H1 (cell line): ENCODE results near the gene SIRT6. TPM values are rescaled to one million over a fixed set of nuclear protein-coding genes. Genes with fewer than 3 reads are reported as not detected.

Experiments
- CTCF ChIA-PET: fragments of 300-600 bp; sonication (Branson Sonifier 250); formaldehyde crosslinking; loops from one replicate; lab custom pipeline; 2021; ENCODE audit not compliant: partially characterized antibody; lab: Charles Lee
- POLR2A ChIA-PET: fragments of 300-600 bp; sonication (Branson Sonifier 250); formaldehyde crosslinking; loops from one replicate; lab custom pipeline; 2021; ENCODE audit warnings: inconsistent platforms; ENCODE audit not compliant: partially characterized antibody; lab: Charles Lee
- DNase-seq, 2 experiments: peaks; one replicate each; pipeline versions ENCODE4 v3.0.0 to v3.0.0-alpha.2; 2010 to 2022; ENCODE audit warnings: low spot score in 2 of 2, low read depth in 1 of 2, mixed read lengths in 1 of 2
- FAIRE-seq: peaks from 2 replicates; lab custom pipeline; 2011; peaks lifted over from hg19 to GRCh38; lab: Jason Lieb, UNC
- H2AFZ ChIP-seq: 2 replicates; pipeline ENCODE4 v1.8.1; 2012; ENCODE audit warnings: low read length, inconsistent platforms
- H2AK5ac ChIP-seq: 2 replicates; pipeline ENCODE4 v1.6.1; 2013; ENCODE audit warnings: low read depth, low read length
- H2BK120ac ChIP-seq: replicated peaks from 2 replicates; pipeline ENCODE3; 2013; ENCODE audit warnings: low read depth, low read length, inconsistent platforms
- H2BK12ac ChIP-seq: 2 replicates; pipeline ENCODE4 v1.6.1; 2013; ENCODE audit warnings: low read depth, low read length
- H2BK15ac ChIP-seq: 2 replicates; pipeline ENCODE4 v1.6.1; 2013; ENCODE audit warnings: low read length
- H2BK20ac ChIP-seq: 2 replicates; pipeline ENCODE4 v1.6.1; 2013; ENCODE audit warnings: low read length
- H2BK5ac ChIP-seq: 2 replicates; pipeline ENCODE4 v1.6.1; 2013; ENCODE audit warnings: low read depth, low read length
- H3K14ac ChIP-seq: 2 replicates; pipeline ENCODE4 v1.6.1; 2013; ENCODE audit warnings: inconsistent platforms; ENCODE audit not compliant: insufficient read length
- H3K18ac ChIP-seq: 2 replicates; pipeline ENCODE4 v1.6.1; 2013; ENCODE audit warnings: low read length; ENCODE audit errors: extremely low read depth
- H3K23ac ChIP-seq: 2 replicates; pipeline ENCODE4 v1.6.1; 2013; ENCODE audit warnings: inconsistent platforms; ENCODE audit not compliant: insufficient read length
- H3K23me2 ChIP-seq: 2 replicates; pipeline ENCODE4 v1.6.1; 2013; ENCODE audit warnings: low read depth, low read length
- H3K27ac ChIP-seq: 2 replicates; pipeline ENCODE4 v1.6.1; 2011; ENCODE audit warnings: low read depth, low read length, inconsistent platforms
- H3K27me3 ChIP-seq, 4 experiments: replicated peaks in 1 of 4; 1 replicate in 1 of 4; 2 replicates in 3 of 4; pipeline versions ENCODE4 v1.6.1 to v1.8.1; 2011 to 2013; ENCODE audit warnings: low read length in 3 of 4, mild to moderate bottlenecking in 3 of 4, inconsistent platforms in 2 of 4, mixed read lengths in 2 of 4, moderate library complexity in 1 of 4; ENCODE audit not compliant: control insufficient read depth in 3 of 4, insufficient read depth in 3 of 4; ENCODE audit errors: extremely low read depth in 1 of 4
- H3K36me3 ChIP-seq, 4 experiments: 2 replicates each; pipeline versions ENCODE4 v1.6.1 to v1.8.1; 2011 to 2013; ENCODE audit warnings: mild to moderate bottlenecking in 4 of 4, low read length in 3 of 4, moderate library complexity in 2 of 4, control low read depth in 1 of 4, inconsistent platforms in 1 of 4; ENCODE audit not compliant: insufficient read depth in 4 of 4, control insufficient read depth in 2 of 4
- H3K4ac ChIP-seq: replicated peaks from 2 replicates; pipeline ENCODE3; 2013; ENCODE audit warnings: low read length, low read depth, mixed read lengths, inconsistent platforms; ENCODE audit not compliant: insufficient read length
- H3K4me1 ChIP-seq, 4 experiments: replicated peaks in 1 of 4; 1 replicate in 1 of 4; 2 replicates in 3 of 4; pipeline versions ENCODE4 v1.6.1 to v1.8.1; 2011 to 2013; ENCODE audit warnings: low read length in 3 of 4, inconsistent platforms in 2 of 4, mixed read lengths in 1 of 4; ENCODE audit not compliant: insufficient read depth in 4 of 4, control insufficient read depth in 3 of 4
- H3K4me2 ChIP-seq, 2 experiments: 2 replicates each; pipeline versions ENCODE4 v1.6.1 to v1.8.1; 2011 to 2013; ENCODE audit warnings: low read depth in 2 of 2, low read length in 2 of 2, control low read depth in 1 of 2, inconsistent platforms in 1 of 2, mild to moderate bottlenecking in 1 of 2; ENCODE audit not compliant: insufficient read depth in 1 of 2
- H3K4me3 ChIP-seq, 4 experiments: fragments of 200-600, 300-600 bp in 1 of 4; sonication (generic), shearing (Covaris generic), sonication (Bioruptor Twin) in 1 of 4; 2 replicates each; pipeline versions ENCODE4 v1.5.1 to v1.8.1; 2011 to 2016; ENCODE audit warnings: low read length in 4 of 4, low read depth in 3 of 4, control low read depth in 2 of 4, inconsistent platforms in 2 of 4, mild to moderate bottlenecking in 2 of 4, mixed read lengths in 1 of 4, moderate library complexity in 1 of 4; ENCODE audit not compliant: insufficient read depth in 2 of 4; ENCODE audit errors: extremely low read depth in 1 of 4
- H3K56ac ChIP-seq: replicated peaks from 2 replicates; pipeline ENCODE3; 2013; ENCODE audit warnings: low read depth, mild to moderate bottlenecking, mixed read lengths, low read length, inconsistent platforms; ENCODE audit not compliant: insufficient read length
- H3K79me1 ChIP-seq: 2 replicates; pipeline ENCODE4 v1.6.1; 2013; ENCODE audit warnings: low read depth, low read length, control low read depth
- H3K79me2 ChIP-seq, 2 experiments: 2 replicates each; pipeline versions ENCODE4 v1.6.1 to v1.8.1; 2012 to 2013; ENCODE audit warnings: low read length in 2 of 2, mild to moderate bottlenecking in 2 of 2, inconsistent platforms in 1 of 2; ENCODE audit not compliant: insufficient read depth in 2 of 2, control insufficient read depth in 1 of 2
- H3K9ac ChIP-seq, 4 experiments: replicated peaks in 1 of 4; 1 replicate in 1 of 4; 2 replicates in 3 of 4; pipeline versions ENCODE4 v1.6.1 to v1.8.1; 2011 to 2013; ENCODE audit warnings: low read depth in 3 of 4, low read length in 3 of 4, control low read depth in 2 of 4, mild to moderate bottlenecking in 2 of 4, moderate library complexity in 2 of 4, inconsistent platforms in 1 of 4; ENCODE audit errors: extremely low read depth in 1 of 4
- H3K9me3 ChIP-seq, 2 experiments: 2 replicates each; pipeline versions ENCODE4 v1.6.1 to v1.8.1; 2012 to 2013; ENCODE audit warnings: mild to moderate bottlenecking in 2 of 2, moderate library complexity in 2 of 2, control low read depth in 1 of 2, inconsistent platforms in 1 of 2, low read depth in 1 of 2, low read length in 1 of 2, mixed read lengths in 1 of 2; ENCODE audit not compliant: insufficient read depth in 2 of 2
- H4K20me1 ChIP-seq, 2 experiments: replicated peaks in 1 of 2; 2 replicates each; pipeline versions ENCODE3 to v1.8.1; 2011 to 2013; ENCODE audit warnings: inconsistent platforms in 2 of 2, low read length in 2 of 2, mild to moderate bottlenecking in 1 of 2; ENCODE audit not compliant: insufficient read depth in 2 of 2, control insufficient read depth in 1 of 2
- H4K5ac ChIP-seq: 2 replicates; pipeline ENCODE4 v1.6.1; 2013; ENCODE audit warnings: low read length, low read depth, mixed read lengths, inconsistent platforms; ENCODE audit not compliant: insufficient read length
- H4K8ac ChIP-seq: 2 replicates; pipeline ENCODE4 v1.8.0; 2013; ENCODE audit warnings: mild to moderate bottlenecking, moderate library complexity, low read length, inconsistent platforms; ENCODE audit not compliant: insufficient read depth; ENCODE audit errors: extremely low read depth
- H4K91ac ChIP-seq: replicated peaks from 2 replicates; pipeline ENCODE3; 2013; ENCODE audit warnings: low read length, mixed read lengths, inconsistent platforms; ENCODE audit not compliant: insufficient read length
- CHD1 ChIP-seq: IDR thresholded peaks from 2 replicates; pipeline ENCODE4 v1.6.1; 2012; ENCODE audit warnings: low read depth, low read length, improper control_type of control experiment
- CTBP2 ChIP-seq: IDR thresholded peaks from 2 replicates; pipeline ENCODE4 v1.7.0; 2011; ENCODE audit warnings: borderline replicate concordance, mild to moderate bottlenecking, moderate library complexity, mixed read lengths, low read length; ENCODE audit not compliant: insufficient read depth, insufficient read length
- HDAC6 ChIP-seq: IDR thresholded peaks from one replicate; pipeline ENCODE4 v1.7.1; 2012; ENCODE audit warnings: low read depth, mild to moderate bottlenecking, inconsistent platforms, low read length, moderate library complexity
- KDM5A ChIP-seq: fragments of 200-600 bp; IDR thresholded peaks from 2 replicates; pipeline ENCODE4 v1.7.1; 2012; ENCODE audit warnings: mild to moderate bottlenecking, low read length, inconsistent platforms, mixed read lengths
- POLR2AphosphoS5 ChIP-seq: IDR thresholded peaks from 2 replicates; pipeline ENCODE4 v1.6.1; 2011; ENCODE audit warnings: low read depth, low read length
- RAD21 ChIP-seq, 2 experiments: IDR thresholded peaks in 1 of 2; conservative IDR thresholded peaks in 1 of 2; 2 replicates each; pipeline ENCODE4 v1.6.1; 2011; ENCODE audit warnings: low read depth in 2 of 2, low read length in 2 of 2, improper control_type of control experiment in 1 of 2, inconsistent platforms in 1 of 2, mild to moderate bottlenecking in 1 of 2, moderate library complexity in 1 of 2
- RXRA ChIP-seq: IDR thresholded peaks from 2 replicates; pipeline ENCODE4 v1.6.1; 2011; ENCODE audit warnings: low read depth, mild to moderate bottlenecking, low read length, moderate library complexity; ENCODE audit not compliant: insufficient read depth
- WGBS, 2 experiments: shearing (Covaris generic) in 1 of 2; methylation state at CpG; one replicate each; pipeline versions ENCODE4 v1.1.6 to v1.1.7; 2013 to 2015; ENCODE audit warnings: low lambda C conversion rate in 2 of 2, mixed read lengths in 2 of 2, inconsistent platforms in 1 of 2, low coverage in 1 of 2, missing lambda C conversion rate in 1 of 2; ENCODE audit not compliant: insufficient replicate concordance in 2 of 2, insufficient coverage in 1 of 2, insufficient read length in 1 of 2; ENCODE audit errors: extremely low coverage in 1 of 2, missing lambda C conversion rate in 1 of 2; 5-methylcytosine and 5-hydroxymethylcytosine counted together
- polyA plus RNA-seq, 7 experiments: library from polyadenylated mRNA; depleted of rRNA in 3 of 7; stranded (reverse) in 5 of 7; unstranded in 2 of 7; fragments of >200 nt in 5 of 7; fragments of 200-250 nt in 2 of 7; gene quantifications; 1 replicate in 5 of 7; 2 replicates in 1 of 7; 4 replicates in 1 of 7; pipeline versions ENCODE4 v1.2.1 to v1.2.3, GENCODE V29; 2011 to 2013; ENCODE audit warnings: missing spikeins in 2 of 7, mixed read lengths in 2 of 7
- total RNA-seq: library from RNA; stranded (reverse); fragmentation: NEBNext Ultra II Directional; extraction: Animal tissue kit (Norgen Biotek cat#: 25700); gene quantifications from 2 replicates; pipeline ENCODE4 v1.2.1, GENCODE V29; 2021
- TF ChIP-seq, protein P1 (sequence below), 3 experiments: IDR thresholded peaks; 1 replicate in 2 of 3; 2 replicates in 1 of 3; pipeline versions ENCODE4 v1.5.1 to v1.6.1; 2011; ENCODE audit warnings: low read length in 3 of 3, mild to moderate bottlenecking in 3 of 3, inconsistent platforms in 2 of 3, low read depth in 1 of 3, moderate library complexity in 1 of 3; ENCODE audit not compliant: insufficient read depth in 1 of 3; ENCODE audit errors: control extremely low read depth in 1 of 3
- TF ChIP-seq, protein P2 (sequence below): IDR thresholded peaks from 2 replicates; pipeline ENCODE4 v1.6.1; 2012; ENCODE audit warnings: inconsistent platforms

The SIRT6 gene
- total and polyA plus RNA-seq, 2 of the 8 experiments (the other 6 are each of a cell fraction or from before 2014, with no cell fraction given): 25.2 to 27.0 TPM

DNA sequence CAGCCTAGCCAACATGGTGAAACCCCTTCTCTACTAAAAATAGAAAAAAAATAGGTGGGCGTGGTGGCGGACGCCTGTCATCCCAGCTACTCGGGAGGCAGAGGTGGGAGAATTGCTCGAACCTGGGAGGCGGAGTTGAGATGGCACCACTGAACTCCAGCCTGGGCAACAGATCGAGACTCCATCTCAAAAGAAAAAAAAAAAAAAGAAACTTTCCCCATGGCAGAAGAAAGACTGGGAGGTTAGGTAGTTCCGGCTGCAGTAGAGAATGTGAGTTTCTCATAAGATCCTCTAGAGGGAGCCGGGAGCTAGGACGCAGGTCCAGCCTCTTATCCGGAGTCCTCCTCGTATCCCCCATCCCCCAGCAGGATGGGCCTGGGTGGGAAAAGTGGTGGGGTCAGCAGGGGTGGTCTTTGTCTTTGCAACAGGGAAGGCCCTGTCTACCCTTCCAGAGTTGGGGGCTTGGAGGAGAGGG is 42.1 kb downstream of the SIRT6 start:
- Histone ChIP-seq H2BK12ac (no peak overlapping the region), H3K27me3 (no peaks in the 10 kb centered on the region; a peak in 1 of 7 replicates), H4K91ac (no peak overlapping the region), H3K23ac (no peak overlapping the region), H4K8ac (no peak overlapping the region)
- peak; percentile 38 to 72 for DNase-seq
- TF ChIP-seq, protein P1, sequence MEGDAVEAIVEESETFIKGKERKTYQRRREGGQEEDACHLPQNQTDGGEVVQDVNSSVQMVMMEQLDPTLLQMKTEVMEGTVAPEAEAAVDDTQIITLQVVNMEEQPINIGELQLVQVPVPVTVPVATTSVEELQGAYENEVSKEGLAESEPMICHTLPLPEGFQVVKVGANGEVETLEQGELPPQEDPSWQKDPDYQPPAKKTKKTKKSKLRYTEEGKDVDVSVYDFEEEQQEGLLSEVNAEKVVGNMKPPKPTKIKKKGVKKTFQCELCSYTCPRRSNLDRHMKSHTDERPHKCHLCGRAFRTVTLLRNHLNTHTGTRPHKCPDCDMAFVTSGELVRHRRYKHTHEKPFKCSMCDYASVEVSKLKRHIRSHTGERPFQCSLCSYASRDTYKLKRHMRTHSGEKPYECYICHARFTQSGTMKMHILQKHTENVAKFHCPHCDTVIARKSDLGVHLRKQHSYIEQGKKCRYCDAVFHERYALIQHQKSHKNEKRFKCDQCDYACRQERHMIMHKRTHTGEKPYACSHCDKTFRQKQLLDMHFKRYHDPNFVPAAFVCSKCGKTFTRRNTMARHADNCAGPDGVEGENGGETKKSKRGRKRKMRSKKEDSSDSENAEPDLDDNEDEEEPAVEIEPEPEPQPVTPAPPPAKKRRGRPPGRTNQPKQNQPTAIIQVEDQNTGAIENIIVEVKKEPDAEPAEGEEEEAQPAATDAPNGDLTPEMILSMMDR (IDR thresholded peaks at IDR 0.05; ENCODE audit: control extremely low read depth in 1 of 3, insufficient read depth in 1 of 3, low read depth in 1 of 3, low read length in 3 of 3): peak; percentile 56 to 73 (median 72)
- no peak for TF ChIP-seq RXRA
- TF ChIP-seq RAD21 (IDR thresholded peaks at IDR 0.05 in 1 of 2, conservative IDR thresholded peaks at IDR 0.05 in 1 of 2; ENCODE audit: low read depth in 2 of 2, low read length in 2 of 2): peak; percentile 53 to 65
- TF ChIP-seq POLR2AphosphoS5: no peak
- TF ChIP-seq CHD1: no peak
- TF ChIP-seq, protein P2, sequence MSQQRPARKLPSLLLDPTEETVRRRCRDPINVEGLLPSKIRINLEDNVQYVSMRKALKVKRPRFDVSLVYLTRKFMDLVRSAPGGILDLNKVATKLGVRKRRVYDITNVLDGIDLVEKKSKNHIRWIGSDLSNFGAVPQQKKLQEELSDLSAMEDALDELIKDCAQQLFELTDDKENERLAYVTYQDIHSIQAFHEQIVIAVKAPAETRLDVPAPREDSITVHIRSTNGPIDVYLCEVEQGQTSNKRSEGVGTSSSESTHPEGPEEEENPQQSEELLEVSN: no peak
- no peak for TF ChIP-seq CTBP2
- TF ChIP-seq HDAC6: no peak
- TF ChIP-seq KDM5A: no peak
- TF ChIP-seq, all 59 proteins: peak for 2
- H3K14ac ChIP-seq: no peak overlapping the region
- no peak overlapping the region for H4K5ac ChIP-seq
- 40% methylated on average over 9 of the region's 12 CpGs; no CpG with 5 or more reads in 1 of the 2 experiments for WGBS, 2 experiments
- H3K18ac ChIP-seq: peak overlapping the region; percentile 48; the same call in 1 of the 2 replicates
- H2BK15ac ChIP-seq: no peak overlapping the region
- no peak overlapping the region for H2BK5ac ChIP-seq
- FAIRE-seq: no peak
- no peaks in the 10 kb centered on the region; a peak in 1 of 7 replicates for H3K4me1 ChIP-seq
- H2AFZ ChIP-seq: no peak overlapping the region
- no peaks in the 10 kb centered on the region for H3K79me1 ChIP-seq
- H2BK120ac ChIP-seq: no peak overlapping the region
- CTCF ChIA-PET: interaction anchor here (0.6 to 7.1 kb wide), 41 partner anchors 8 to 1647 kb away, joined by 3 to 79 read pairs (median 4); partner anchors contain the start of gene CREB3L3
- no peaks in the 10 kb centered on the region for H3K23me2 ChIP-seq
- H3K36me3 ChIP-seq: no peaks in the 10 kb centered on the region
- no peaks in the 10 kb centered on the region for H4K20me1 ChIP-seq
- H3K9me3 ChIP-seq: no peaks in the 10 kb centered on the region
- H3K9ac ChIP-seq: no peak overlapping the region
- POLR2A ChIA-PET: interaction anchor here (0.8 to 2.7 kb wide), 6 partner anchors 13 to 165 kb away, joined by 3 to 9 read pairs (median 4); partner anchors contain the start of genes EEF2, PIAS4 and YJU2
- H2BK20ac ChIP-seq: no peak overlapping the region
- H3K4me2 ChIP-seq: 0 out of 4 replicates have a peak overlapping the region, but pooled peaks of 1 of the 2 experiments have one; percentile 32
- H3K4ac ChIP-seq: no peak overlapping the region
- H3K27ac ChIP-seq: no peak overlapping the region
- H3K56ac ChIP-seq: no peak overlapping the region
- no peak overlapping the region for H3K4me3 ChIP-seq
- H2AK5ac ChIP-seq: no peak overlapping the region
- H3K79me2 ChIP-seq: no peaks in the 10 kb centered on the region
